ENCODE data around the gene STK17A.

STK17A gene

GRCh38 chr7:43650457-43651052 is 67.6 kb downstream of the STK17A start:
- H3K27ac ChIP-seq (ENCODE audit: poor library complexity, severe bottlenecking): peak overlapping the region; percentile 99
- TF ChIP-seq CTCF (IDR thresholded peaks at IDR 0.05; ENCODE audit: poor library complexity, severe bottlenecking): no peak
- DNase-seq (ENCODE audit: low spot score) (no peak), ATAC-seq (ENCODE audit: low read depth) (no peak)
- peaks cover 55% of the 10 kb centered on the region for H3K4me1 ChIP-seq (ENCODE audit: insufficient read depth, poor library complexity, severe bottlenecking)
- no peaks in the 10 kb centered on the region for H3K9me3 ChIP-seq (ENCODE audit: severe bottlenecking)
- H3K36me3 ChIP-seq (ENCODE audit: low read depth): peaks cover 34% of the 10 kb centered on the region
- H3K27me3 ChIP-seq (ENCODE audit: insufficient read depth, poor library complexity, severe bottlenecking): no peaks in the 10 kb centered on the region
- H3K4me3 ChIP-seq (ENCODE audit: severe bottlenecking): no peak overlapping the region

DNA sequence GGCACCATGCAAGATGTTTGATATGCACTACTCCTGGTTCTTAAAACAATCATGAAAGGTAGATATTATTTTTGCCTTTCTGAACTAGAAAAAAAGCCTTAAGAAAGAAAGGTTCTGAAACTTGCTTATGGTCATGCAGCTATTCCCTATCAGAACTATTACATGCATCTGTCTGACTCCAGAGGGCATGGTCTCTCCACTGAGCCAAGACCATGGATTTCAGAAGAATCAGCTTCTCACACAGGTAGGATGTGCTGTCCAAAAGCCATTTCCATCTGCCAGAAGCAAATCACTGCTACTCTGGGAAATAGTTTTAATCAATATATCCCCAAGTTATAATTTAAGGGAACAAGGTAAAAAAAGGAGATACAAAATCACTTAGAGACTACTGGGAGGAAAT is 69.5 kb downstream of the STK17A start:
- Histone ChIP-seq H3K36me3 (ENCODE audit: low read depth) (peaks cover 27% of the 10 kb centered on the region), H3K4me3 (ENCODE audit: severe bottlenecking) (no peak overlapping the region), H3K27me3 (ENCODE audit: insufficient read depth, poor library complexity, severe bottlenecking) (no peaks in the 10 kb centered on the region), H3K27ac (ENCODE audit: poor library complexity, severe bottlenecking) (peak overlapping the region; percentile 99), H3K4me1 (ENCODE audit: insufficient read depth, poor library complexity, severe bottlenecking) (peaks cover 40% of the 10 kb centered on the region), H3K9me3 (ENCODE audit: severe bottlenecking) (no peaks in the 10 kb centered on the region)
- ATAC-seq (ENCODE audit: low read depth) (no peak), DNase-seq (ENCODE audit: low spot score) (no peak)
- TF ChIP-seq CTCF (IDR thresholded peaks at IDR 0.05; ENCODE audit: poor library complexity, severe bottlenecking): no peak

GRCh38 chr7:43653466-43653865 is 70.6 kb downstream of the STK17A start:
- no peak for ATAC-seq (ENCODE audit: low read depth)
- peaks cover 34% of the 10 kb centered on the region for H3K36me3 ChIP-seq (ENCODE audit: low read depth)
- no peaks in the 10 kb centered on the region for H3K27me3 ChIP-seq (ENCODE audit: insufficient read depth, poor library complexity, severe bottlenecking)
- no peak overlapping the region for H3K4me3 ChIP-seq (ENCODE audit: severe bottlenecking)
- H3K27ac ChIP-seq (ENCODE audit: poor library complexity, severe bottlenecking): peak overlapping the region; percentile 5
- TF ChIP-seq CTCF (IDR thresholded peaks at IDR 0.05; ENCODE audit: poor library complexity, severe bottlenecking): no peak
- no peak for DNase-seq (ENCODE audit: low spot score)
- H3K9me3 ChIP-seq (ENCODE audit: severe bottlenecking): no peaks in the 10 kb centered on the region
- peaks cover 33% of the 10 kb centered on the region for H3K4me1 ChIP-seq (ENCODE audit: insufficient read depth, poor library complexity, severe bottlenecking)

DNA sequence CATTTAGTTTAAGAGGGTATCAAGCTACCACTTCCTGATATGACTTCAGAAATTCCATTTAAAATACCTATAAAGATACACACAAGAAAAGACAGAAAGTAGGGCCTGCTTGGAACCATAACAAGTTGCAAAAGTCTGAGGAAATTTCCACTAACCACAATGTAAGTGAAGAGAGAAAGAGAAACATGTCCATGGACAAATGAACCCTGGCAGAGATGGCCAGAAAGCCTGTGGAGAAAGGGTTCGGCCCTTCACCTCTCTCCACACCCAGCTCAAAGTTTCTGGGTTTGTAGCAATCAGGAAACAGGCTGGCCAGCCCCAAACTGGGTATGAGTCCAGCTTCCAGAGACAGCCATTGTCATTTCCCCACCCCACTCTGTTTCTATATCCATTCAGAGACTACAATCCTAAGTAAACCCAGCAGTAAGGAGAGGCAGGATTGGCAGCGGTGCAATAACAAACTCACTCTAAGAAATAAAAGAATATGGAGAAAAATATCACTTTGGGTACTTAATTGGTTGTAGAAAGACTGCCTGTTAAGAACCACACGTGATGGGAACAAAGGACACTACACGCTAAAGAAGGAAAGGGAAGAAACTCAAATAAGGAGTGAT is 71.1 kb downstream of the STK17A start:
- TF ChIP-seq CTCF (IDR thresholded peaks at IDR 0.05; ENCODE audit: poor library complexity, severe bottlenecking): no peak
- H3K4me1 ChIP-seq (ENCODE audit: insufficient read depth, poor library complexity, severe bottlenecking): peaks cover 33% of the 10 kb centered on the region
- peaks cover 38% of the 10 kb centered on the region for H3K36me3 ChIP-seq (ENCODE audit: low read depth)
- DNase-seq (ENCODE audit: low spot score) (no peak), ATAC-seq (ENCODE audit: low read depth) (no peak)
- H3K27me3 ChIP-seq (ENCODE audit: insufficient read depth, poor library complexity, severe bottlenecking): no peaks in the 10 kb centered on the region
- no peaks in the 10 kb centered on the region for H3K9me3 ChIP-seq (ENCODE audit: severe bottlenecking)
- H3K4me3 ChIP-seq (ENCODE audit: severe bottlenecking): no peak overlapping the region
- peak overlapping the region; percentile 5 for H3K27ac ChIP-seq (ENCODE audit: poor library complexity, severe bottlenecking)

GRCh38 chr7:43655584-43655983 is 72.7 kb downstream of the STK17A start:
- no peak for ATAC-seq (ENCODE audit: low read depth)
- Histone ChIP-seq H3K27ac (ENCODE audit: poor library complexity, severe bottlenecking) (no peak overlapping the region), H3K9me3 (ENCODE audit: severe bottlenecking) (no peaks in the 10 kb centered on the region), H3K36me3 (ENCODE audit: low read depth) (peaks cover 33% of the 10 kb centered on the region), H3K4me3 (ENCODE audit: severe bottlenecking) (no peak overlapping the region), H3K27me3 (ENCODE audit: insufficient read depth, poor library complexity, severe bottlenecking) (no peaks in the 10 kb centered on the region), H3K4me1 (ENCODE audit: insufficient read depth, poor library complexity, severe bottlenecking) (peaks cover 32% of the 10 kb centered on the region)
- TF ChIP-seq CTCF (IDR thresholded peaks at IDR 0.05; ENCODE audit: poor library complexity, severe bottlenecking): no peak
- DNase-seq (ENCODE audit: low spot score): no peak

Measured in RWPE2 (cell line).